Hematopoietic multipotent progenitor cell treated with erythropoietin and hydrocortisone succinate and interleukin-3 and kit ligand, for 6 days (in vitro differentiated cells): ENCODE measurements around the gene GGACT.
"Not testable (repeated sequence)": the region's sequence is repeated elsewhere in the genome, so short reads cannot be mapped to it uniquely, and the experiment has no call there.

Source experiments
- DNase-seq: peaks from one replicate; pipeline ENCODE4 v3.0.0-alpha.2; 2015

Gene GGACT

DNA sequence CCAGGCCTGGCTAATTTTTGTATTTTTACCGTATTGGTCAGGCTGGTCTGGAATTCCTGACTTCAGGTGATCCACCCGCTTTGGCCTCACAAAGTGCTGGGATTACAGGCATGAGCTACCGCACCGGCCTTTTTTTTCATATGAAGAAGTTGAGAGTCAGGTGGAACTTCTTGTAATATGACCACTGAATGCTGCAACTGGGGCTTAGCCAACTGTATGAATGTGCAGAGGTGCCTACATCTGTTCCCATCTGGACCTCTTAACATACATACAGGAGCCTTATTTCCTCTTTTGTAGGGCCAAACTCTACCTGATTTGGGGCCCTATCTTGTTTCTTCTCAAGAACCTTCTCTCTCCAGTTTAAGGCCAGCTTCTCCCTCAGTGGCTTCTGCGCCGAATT is 11.9 kb upstream of the GGACT start:
- DNase-seq, result no peak

GRCh38 chr13:100597253-100597652 is 8.7 kb upstream of the GGACT start:
- DNase-seq, result no peak

DNA sequence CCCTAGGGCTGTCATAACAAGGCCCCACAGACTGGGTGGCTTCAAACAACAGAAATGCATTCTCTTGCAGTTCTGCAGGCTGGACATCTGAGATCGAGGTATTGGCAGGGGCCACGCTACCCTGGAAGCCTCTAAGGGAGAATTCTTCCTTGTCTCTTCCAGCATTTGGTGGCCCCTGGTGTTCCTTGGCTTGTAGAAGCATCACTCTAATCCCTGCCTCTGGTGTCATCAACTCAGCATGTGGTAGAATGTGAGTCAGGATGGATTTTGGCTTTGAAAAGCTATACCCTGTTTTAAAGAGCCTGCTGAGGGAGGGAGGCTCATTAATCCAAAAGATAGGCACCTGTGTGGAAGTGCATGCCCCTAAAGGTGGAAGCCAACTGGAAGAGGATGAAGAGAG is 7.9 kb upstream of the GGACT start:
- DNase-seq, result no peak

- DNase-seq, result no peak
Observed at GRCh38 chr13:100594731-100595130, 6.1 kb upstream of the GGACT start.

DNA sequence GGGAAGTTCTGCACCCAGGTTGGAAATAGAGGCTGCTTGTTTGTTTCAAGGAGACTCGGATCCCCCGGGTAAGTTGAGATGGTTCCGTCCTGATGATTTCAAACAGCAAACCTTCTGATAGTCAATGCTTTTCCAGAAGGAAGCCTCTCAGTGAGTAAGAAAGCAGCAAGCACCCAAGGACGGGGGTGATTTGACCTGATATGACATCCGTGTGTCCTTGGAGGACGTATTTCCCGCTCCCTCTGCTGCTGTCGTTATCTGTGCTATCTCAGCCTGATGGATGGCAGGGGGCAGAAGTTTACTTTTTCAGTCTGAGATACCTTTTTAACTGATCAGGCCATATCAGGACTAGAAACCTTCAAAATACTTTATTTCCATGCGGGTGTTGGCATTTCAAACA is 5.7 kb upstream of the GGACT start:
- DNase-seq, result no peak

DNA sequence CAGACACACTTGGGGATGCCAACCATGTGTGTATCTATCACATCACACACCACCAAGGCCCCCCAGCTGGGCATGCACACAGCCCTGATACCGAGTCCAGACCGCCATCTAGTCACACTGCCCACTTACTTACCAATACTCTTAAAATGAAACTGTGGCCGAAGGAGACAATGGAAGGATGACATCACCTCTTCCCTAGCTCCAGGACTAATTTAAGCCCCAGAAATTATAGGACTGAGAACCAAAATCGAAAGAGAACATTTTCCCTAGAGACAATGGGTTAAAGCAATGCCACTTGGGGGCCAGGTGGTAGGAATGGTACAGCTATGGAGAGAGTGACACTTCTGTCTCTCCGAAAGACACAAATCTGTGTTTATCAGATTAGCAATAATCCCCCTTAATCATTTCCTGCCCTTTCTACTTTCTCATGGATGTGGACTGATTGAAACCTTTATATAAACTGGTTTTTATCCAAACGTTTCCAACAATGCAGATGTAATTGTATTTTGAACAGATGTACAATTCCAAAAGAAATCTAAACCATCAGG is 663 bp upstream of the GGACT start:
- DNase-seq, result no peak

DNA sequence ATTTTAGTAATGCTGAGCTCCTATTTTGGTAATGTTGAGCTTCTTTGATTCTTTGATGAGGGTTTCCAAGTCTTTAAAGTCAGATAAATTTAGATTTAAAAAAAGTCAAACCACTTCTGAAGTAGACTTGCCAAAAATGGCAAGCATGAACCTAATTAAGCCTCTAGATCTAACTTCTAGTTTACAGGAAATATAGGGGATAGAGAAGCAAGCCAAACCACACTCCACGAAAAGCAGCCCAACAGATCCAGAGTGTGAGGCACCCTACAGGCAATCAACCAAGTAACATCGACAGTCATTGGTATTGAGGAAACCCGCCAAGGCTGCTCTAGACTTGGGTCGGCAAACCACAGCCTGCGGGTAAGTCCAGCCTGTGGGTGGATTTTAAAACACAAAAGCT is 3.7 kb downstream of the GGACT start:
- no peak for DNase-seq

DNA sequence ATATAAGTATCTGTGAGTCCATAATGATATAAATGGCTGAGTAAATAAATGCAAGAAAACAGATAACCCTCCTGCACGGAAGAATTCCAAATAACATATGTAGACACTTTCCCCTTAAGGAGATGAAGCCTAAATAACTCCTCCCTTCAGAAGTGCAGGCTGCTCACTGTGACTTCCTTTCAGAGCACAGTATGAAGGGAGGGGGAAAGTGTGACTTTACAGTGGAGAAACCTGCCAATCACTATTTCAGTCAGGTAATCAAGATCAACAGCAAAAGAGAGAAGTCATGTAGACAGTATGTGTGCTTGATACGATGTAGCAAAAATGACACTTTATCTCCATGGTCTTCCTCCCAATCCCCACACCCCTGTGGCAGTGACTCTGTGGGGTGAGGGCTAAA is 7.1 kb downstream of the GGACT start:
- DNase-seq, result no peak

- no peak for DNase-seq
Observed at GRCh38 chr13:100581030-100581429, 7.6 kb downstream of the GGACT start.

GRCh38 chr13:100580045-100580444 is 8.5 kb downstream of the GGACT start:
- no peak for DNase-seq

DNA sequence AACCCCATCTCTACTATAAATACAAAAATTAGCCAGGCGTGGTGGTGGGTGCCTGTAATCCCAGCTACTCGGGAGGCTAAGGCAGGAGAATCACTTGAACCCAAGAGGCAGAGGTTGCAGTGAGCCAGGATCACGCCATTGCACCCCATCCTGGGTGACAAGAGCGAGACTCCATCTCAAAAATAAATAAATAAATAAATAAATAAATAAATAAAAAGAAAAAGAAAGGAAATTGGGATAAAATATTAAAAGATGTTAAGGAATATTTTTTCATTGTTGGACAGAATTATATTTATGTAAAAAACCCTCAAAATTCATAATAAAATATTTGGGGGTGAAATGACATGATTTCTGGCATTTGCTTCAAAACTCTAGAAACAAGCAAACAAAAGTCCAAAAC is 11.3 kb downstream of the GGACT start:
- DNase-seq, result not testable (repeated sequence)

DNA sequence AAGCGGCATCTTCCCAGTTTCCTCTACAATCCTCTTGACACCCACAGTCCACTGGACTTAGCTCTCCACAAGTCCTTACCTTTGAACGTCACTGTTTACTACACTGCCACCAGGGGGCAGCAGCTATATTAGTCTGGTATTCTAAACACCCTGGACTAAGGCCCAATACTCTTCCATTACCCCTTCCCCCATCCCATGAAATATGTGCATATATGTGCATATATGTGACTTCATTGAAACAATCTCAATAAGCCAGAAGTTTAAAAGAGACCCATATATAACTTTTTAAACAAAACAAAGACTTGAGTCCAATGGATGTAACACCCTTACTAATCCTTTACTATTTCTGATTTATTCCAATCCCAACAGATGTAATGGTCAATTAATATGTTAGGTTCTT is 15.5 kb downstream of the GGACT start:
- peak; percentile 92 for DNase-seq

DNA sequence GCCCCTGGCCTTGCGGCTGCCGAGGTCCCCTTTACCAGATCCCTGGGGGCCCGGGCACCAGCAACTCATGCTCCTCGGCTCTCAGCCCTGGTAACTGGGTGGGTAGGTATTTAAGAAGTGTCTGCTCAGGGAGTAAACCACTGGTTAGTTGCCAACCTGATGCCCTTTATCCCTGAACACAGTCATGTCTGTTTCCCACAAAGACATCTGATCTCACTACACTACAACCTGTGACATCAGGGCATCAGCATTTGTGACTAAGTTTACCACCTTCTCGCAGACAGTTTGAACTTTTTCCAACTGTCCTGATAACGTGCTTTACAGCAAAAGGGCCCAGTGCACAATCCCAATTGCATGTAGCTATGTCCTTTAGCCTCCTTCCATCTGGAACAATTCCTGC is 22.0 kb downstream of the GGACT start:
- DNase-seq, result no peak

DNA sequence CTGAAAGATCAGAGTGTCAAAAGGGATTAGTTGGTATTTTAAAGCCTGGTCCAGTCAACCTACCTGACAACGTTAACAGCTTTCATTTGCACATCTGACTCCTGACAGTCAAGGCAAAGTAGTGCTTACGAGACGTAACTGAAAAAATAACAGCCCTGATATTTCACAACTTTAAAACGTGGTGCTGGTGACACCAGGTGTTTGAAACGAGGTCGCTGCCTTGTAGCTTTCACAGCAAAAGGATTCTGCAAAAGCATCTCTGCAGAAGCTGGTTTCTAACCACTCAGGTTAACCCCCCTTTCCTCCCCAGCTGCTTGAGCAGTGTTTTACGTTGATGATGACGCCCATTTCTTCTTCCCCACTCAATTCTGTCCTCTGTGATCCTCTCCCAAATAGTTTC is 23.3 kb downstream of the GGACT start:
- no peak for DNase-seq

- no peak for DNase-seq
Observed at GRCh38 chr13:100564444-100565223, 24.0 kb downstream of the GGACT start.

DNA sequence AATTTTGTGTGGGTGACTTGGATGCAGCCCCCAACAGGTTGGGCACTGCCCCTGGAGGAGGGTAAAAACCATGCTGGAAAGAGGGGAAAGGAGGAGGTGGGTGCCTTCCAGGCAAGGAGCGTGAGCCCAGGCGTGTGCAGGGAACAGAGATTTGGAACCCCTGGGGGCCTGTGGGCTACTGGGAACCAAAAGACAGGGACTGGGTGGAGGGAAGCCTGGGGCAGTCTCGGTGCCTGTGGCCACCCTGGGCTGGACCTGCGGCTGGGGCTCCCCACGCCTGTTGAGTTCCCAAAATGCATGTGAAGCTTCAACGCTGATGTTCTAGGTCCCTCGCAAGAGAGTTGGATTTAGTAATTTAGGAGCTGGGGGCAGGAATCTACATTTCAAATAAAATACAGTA is 24.8 kb downstream of the GGACT start:
- DNase-seq, result no peak

DNA sequence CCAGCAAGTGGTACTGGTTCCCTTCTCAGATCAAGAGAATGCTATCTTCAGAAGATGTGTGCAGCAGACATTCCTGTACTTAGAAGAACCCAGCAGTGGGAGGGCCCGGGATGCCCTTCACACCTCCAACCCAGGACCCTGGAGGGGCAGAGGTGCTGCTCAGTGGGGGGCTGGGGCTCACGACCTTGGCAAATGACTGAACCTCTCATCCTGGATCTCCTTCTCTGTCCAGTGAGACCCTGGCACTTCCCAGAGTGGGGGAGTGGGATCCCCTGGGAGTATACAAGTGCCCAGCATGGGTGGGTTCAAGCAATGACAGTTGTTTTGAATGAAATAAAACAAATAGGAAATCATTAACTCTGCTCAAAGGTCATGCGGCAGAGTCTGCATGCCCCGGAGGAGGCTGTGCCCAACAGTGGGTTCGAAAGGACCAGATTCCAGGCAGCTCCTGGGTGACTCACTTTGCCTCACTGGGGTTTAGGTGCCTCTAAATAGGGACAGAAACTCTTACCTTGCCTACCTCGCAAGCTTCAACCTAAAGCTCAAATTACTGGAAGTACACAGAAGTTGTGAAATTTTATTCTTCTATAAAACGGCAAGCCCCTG is 26.9 kb downstream of the GGACT start:
- no peak for DNase-seq

DNA sequence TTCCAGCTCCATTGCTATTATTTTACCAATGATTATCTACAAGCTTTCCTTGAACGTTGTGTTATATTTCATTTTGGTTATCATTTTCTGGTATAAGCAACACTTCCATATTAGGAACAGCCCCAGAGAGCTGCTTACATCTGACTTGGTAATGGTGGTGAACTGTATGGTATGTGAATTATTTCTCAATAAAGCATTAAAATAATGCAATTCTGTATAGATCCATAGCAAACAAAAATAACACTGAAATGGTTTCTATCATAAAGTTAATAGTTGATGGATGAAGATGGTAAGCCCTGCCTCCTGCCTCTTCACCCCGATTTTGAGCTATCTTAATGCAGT is 27.5 kb downstream of the GGACT start:
- no peak for DNase-seq

GRCh38 chr13:100560498-100561157 is 28.0 kb downstream of the GGACT start:
- DNase-seq, result no peak

- no peak for DNase-seq
Observed at GRCh38 chr13:100559886-100560285, 28.7 kb downstream of the GGACT start.

DNA sequence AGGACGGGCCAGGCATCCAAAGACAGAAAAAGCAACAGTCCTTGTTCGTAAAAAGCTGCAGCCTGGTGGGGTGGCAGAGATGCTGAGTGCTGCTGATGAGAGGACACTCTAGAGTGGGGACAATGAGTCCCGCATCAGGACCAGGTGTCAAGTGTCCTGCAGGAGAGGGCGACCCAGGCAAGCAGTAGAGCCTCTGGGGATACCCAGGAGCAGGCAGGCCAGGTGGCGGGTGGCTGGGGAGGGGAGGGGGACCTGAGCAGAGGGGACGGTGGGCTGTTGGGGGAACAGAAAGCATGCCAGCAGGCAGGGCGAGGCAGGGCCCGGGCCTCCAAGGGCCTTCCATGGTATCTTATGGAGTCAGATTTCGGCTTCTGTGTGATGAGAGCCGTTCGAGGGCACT is 35.8 kb downstream of the GGACT start:
- no peak for DNase-seq

GRCh38 chr13:100549316-100549715 is 39.3 kb downstream of the GGACT start:
- DNase-seq, result no peak

DNA sequence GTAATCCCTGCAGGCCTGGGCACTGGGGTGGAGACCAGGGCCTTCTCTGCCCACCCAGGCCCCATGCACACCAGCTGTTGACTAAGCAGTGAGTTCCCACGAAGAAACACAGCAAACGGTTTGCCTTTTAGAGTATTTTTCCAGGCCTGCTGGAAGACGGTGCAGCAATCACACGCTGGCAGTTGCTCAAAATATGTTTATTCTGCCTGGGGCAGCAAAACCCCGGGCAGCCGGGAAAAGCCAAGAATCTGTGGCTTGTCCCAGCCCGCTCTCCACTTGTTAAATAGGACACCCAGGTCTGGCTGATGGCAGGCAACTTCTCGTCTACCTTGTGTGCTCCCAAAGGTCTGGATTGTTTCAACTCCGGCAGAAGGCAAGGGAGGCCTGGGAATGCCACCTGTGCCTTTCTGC is 40.8 kb downstream of the GGACT start:
- no peak for DNase-seq

GRCh38 chr13:100546713-100547405 is 41.7 kb downstream of the GGACT start:
- no peak for DNase-seq
